HG03039 (cell line): ENCODE data around the gene OR10G8.
"Not testable (repeated sequence)": the region's sequence is repeated elsewhere in the genome, so short reads cannot be mapped to it uniquely, and the experiment has no call there.

Experiments used
- ATAC-seq: cut with Tn5 transposase; IDR thresholded peaks from one replicate; pipeline ENCODE4 v1.9.1; 2021; ENCODE audit warnings: mild to moderate bottlenecking, moderate library complexity; ENCODE audit not compliant: unreplicated experiment

The OR10G8 gene

GRCh38 chr11:124026498-124026897 lies at the start of gene OR10G8:
TSS of gene OR10G8 (plus strand) at chr11:124026798. CDS start at chr11:124029623, 2,825 bp downstream.
- no peak for ATAC-seq

DNA sequence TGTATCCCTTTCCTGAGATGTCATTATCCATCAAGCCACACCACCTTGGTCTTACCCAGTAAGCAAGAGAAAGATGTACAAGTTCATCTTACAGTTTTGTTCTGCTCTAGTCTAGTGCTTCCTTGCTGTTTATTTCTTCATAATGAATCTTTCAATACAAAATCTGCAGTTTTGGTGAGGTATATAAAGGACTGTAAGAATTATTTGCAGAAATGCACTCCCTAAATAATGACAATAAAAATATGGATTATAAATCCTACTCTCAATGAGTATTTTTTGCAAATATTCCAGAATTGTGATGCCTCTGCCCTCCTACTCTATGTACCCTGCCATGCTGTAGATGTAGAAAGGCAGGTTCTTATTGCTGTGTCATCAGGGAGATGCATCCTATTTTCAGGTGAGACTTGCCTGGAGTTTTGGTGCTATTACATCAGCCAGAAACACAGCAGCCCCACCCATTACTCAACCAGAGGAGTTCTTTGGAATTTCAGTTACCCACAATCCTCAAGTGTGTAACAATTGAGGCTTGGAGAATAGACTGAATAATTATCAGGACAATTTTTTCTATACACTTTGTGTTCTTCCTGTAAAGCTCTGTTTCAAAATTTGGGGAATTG lies 48.8 kb upstream of the OR10G8 start, which contains the start of gene OR10S1:
OR10S1 (minus strand) TSS at position 51 of the 617 bp plus-strand sequence. CDS start 117 bp downstream, outside the sequence.
- no peak for ATAC-seq

- ATAC-seq, result no peak
These were observed 47.3 kb upstream of the OR10G8 start for GRCh38 chr11:123979311-123979710.

DNA sequence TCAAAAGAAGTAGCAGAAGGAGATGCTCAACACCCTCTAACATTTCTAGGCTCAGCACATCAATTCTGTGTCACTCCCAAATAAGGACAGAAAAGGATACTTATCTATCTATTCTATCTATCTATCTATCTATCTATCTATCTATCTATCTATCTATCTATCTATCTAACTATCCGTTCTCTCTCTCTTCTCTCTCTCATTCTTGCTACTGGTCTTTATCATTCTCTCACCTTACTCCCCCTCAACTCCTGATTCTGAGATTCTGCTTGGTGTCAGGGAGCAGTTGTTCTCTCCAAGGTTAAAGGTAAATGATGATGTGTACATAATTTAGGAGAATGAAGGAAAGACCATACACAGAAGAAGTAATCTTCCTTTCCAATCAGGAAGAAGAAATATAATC lies 31.5 kb upstream of the OR10G8 start, which contains the start of gene OR10G6:
OR10G6 (minus strand) TSS at position 43 of the 400 bp plus-strand sequence; CDS start at position 43, 0 bp downstream.
- no peak for ATAC-seq

DNA sequence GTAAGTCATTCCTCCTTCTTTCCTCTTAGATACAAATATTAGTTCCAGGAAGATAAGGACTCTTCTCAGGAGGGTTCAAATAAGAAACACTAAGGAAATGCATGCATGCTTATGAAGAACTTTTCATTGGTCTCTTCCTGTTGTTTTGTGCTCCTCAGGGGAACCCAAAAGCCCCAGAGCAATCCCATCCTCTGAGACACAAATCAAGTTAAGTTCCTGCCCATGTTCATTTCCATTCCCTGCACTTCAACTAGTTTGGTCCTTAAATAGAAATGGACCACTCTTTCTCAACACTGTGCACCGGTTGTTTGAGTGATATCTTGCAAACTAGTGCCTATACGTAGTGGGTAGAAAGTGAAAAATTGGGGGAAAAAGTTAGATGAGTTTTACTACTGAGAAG lies 13.9 kb upstream of the OR10G8 start, which contains the start of gene OR10G4:
OR10G4 (plus strand) TSS at position 301 of the 400 bp plus-strand sequence. CDS start 2,578 bp downstream, outside the sequence.
- ATAC-seq, result no peak

GRCh38 chr11:124015837-124016236 lies 10.8 kb upstream of the OR10G8 start:
- ATAC-seq, result not testable (repeated sequence)

DNA sequence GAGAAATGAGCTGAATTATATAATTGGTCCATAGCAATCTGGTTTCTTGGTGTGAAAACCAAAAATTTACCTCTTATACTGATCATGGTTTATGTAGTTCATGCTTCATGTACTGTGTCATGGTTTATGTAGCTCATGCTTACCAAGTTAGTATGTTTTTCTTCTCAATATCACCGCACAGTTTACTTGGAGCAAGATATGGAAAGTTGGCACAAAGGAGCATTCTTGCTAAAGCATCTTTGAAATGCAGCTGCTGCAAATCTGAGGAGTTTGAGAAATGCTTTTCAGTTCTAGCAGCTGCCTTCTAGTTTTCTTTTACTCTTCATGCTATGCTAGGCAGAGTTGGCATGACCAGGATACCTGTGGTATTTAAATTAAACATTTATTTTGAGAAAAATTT lies 10.1 kb downstream of the OR10G8 start:
- no peak for ATAC-seq

GRCh38 chr11:124039557-124039956 lies 13.0 kb downstream of the OR10G8 start:
- ATAC-seq, result no peak

DNA sequence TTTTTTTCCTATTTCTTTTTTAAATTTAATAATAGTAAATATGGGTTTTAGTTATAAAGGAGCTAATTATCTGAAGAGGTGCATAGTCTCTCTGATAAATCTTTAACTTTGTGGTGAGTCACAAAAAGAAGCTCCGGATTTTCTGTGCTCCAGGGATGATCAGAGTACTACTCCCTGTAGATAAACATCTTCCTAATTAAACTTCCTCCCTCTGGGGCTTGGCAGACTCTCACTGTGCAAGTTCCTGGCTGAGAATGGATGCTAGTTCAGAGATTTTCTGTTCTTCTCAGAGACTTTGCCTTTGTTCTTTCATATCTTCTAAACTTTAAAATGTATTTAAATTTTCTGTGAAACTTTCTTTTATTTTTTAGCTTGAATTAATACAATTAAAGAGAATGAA lies 14.7 kb downstream of the OR10G8 start, which contains the start of gene OR10G7:
OR10G7 (minus strand) TSS at position 72 of the 400 bp plus-strand sequence. CDS start 2,324 bp downstream, outside the sequence.
- ATAC-seq, result no peak

DNA sequence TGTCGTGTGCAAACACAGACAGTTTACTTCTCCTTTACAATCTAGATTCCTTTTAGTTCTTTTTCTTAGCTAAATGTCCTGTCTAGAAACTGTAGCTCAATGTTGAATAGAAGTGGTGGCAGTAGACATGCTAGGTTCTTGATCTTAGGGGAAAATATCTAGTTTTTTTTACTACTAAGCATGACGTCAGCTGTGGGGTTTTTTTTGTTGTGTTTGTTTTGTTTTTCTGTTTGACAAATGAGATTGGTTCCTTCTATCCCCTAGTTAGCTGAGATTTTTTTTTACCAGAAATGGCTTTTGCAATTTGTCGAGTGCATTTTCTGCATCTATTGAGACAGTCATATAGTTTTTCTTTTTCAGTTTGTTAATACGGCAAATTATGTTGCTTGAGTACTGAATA lies 16.8 kb downstream of the OR10G8 start:
- no peak for ATAC-seq

- ATAC-seq, result no peak
These were observed 24.1 kb downstream of the OR10G8 start for GRCh38 chr11:124050748-124051147.

- ATAC-seq, result no peak
These were observed 26.4 kb downstream of the OR10G8 start for GRCh38 chr11:124052966-124053365.

DNA sequence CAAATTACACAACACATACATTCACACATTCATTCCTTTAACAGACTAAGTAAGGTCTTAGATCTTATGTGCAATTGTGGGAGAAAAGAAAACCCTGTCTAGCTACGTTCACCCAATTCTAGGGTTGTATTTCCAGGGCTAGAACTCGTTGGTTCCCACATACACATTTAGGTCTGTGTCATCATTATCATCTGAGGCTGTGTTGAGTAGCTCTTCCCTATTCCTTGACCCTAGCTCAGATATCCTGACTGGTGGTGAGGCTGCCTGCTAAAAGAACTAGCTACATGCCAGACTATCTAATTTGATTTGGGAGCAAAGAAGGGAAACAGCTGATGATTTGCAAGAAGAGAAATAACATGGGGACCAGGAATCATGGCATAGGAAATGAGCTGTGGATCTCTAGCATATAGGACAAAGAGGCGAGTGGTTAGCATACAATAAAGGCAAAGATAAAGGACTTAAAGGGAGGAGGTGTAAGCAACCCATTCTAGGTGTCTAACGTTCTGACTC lies 42.1 kb downstream of the OR10G8 start:
- no peak for ATAC-seq

DNA sequence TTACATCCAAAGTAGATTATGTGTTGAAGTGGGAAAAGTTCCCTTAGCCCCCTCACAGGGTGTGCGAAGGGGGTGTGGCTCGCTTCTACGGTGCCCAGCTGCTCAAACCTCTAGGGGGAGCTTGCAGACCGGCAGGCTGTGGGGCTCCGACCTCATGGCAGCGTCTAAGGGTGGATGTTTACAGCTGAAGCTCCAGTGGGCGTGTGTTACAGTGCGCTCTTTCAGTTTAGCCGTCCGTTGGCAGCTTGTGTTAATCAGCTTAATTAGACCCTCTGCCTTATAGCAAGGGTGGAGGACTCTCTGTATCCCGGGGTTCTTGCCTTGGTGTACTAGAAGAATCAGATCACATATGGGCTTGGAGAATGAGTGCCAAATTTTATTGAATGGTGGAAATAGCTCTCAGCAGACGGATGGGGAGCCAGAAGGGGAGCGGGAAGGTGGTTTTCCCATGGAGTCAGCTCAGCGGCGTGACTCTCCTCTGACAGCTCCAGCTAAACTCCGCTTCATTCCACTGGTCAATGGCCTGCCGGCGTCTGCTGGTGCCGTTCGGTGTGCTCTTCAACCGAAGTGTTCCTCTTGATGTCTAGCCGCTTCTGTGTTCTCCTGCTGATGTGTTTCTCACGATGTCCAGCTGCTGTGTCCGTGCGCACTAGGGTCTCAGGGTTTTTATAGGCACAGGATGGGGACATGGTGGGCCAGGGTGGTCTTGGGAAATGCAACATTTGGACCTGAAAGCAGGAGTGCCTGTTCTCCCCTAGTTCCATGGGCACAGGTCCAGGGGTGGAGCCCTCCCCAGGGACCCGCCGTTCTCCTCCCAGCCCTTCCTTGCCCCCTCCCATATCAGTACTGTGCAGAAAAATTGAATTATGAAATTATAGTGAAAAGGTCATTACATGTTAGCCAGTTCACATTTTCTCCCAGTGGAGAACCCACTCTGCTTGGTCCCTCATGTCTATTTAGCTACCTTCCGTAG lies 43.1 kb downstream of the OR10G8 start:
- ATAC-seq, result peak; percentile 69

- ATAC-seq, result peak; percentile 73
These were observed 44.5 kb downstream of the OR10G8 start for GRCh38 chr11:124070915-124071622.

DNA sequence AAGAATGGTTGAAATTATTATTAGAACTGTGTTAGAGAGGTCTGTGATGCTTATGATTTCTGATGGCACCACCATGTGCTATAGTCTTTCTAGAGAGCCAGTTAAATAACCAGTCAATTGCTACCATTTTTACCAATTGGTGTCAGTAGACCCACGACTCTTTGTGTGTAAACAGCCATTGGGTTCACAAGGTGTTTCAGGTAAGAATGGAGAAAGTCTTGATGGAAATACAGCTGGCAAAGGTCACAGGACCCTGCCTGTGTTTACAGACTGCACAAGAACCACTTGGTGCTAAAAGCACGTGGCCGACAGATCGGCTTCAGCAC lies 45.0 kb downstream of the OR10G8 start:
- ATAC-seq, result no peak

DNA sequence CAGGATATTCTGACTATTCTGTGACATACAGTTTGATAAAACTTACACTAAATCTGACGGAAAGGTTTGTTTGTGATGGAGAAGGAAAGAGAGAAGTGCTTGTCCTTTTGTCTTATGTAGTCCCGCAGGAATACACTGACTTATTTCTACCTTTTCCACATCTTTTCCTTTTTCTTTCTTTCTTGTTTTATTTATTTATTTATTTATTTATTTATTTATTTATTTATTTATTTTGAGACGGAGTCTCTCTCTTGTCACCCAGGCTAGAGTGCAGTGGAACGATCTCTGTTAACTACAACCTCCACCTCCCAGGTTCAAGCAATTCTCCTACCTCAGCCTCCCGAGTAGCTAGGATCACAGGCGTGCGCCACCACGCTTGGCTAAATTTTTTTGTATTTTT lies 45.5 kb downstream of the OR10G8 start:
- no peak for ATAC-seq

GRCh38 chr11:124074554-124074953 lies 48.0 kb downstream of the OR10G8 start:
- ATAC-seq, result no peak

GRCh38 chr11:124075492-124075840 lies 48.9 kb downstream of the OR10G8 start:
- no peak for ATAC-seq

- peak; percentile 66 for ATAC-seq
These were observed 49.4 kb downstream of the OR10G8 start for GRCh38 chr11:124075841-124076651.
